ENCODE measurements around the gene CEP57L1.
"Not testable (repeated sequence)": the region's sequence is repeated elsewhere in the genome, so short reads cannot be mapped to it uniquely, and the experiment has no call there.

CEP57L1 gene

GRCh38 chr6:109075934-109076333 lies 19.4 kb upstream of the CEP57L1 start:
- DNase-seq: no peak

- DNase-seq: no peak
These were observed 18.9 kb upstream of the CEP57L1 start for GRCh38 chr6:109076377-109076776.

- peak; percentile 19 for DNase-seq
These were observed 15.3 kb upstream of the CEP57L1 start for GRCh38 chr6:109079981-109080380.

- DNase-seq: no peak
These were observed 14.3 kb upstream of the CEP57L1 start for GRCh38 chr6:109081026-109081425.

- no peak for DNase-seq
These were observed 13.7 kb upstream of the CEP57L1 start for GRCh38 chr6:109081516-109082187.

- DNase-seq: peak; percentile 49
These were observed 13.1 kb upstream of the CEP57L1 start for GRCh38 chr6:109082188-109082577.

GRCh38 chr6:109083657-109084056 lies 11.7 kb upstream of the CEP57L1 start:
- no peak for DNase-seq

GRCh38 chr6:109084146-109084545 lies 11.2 kb upstream of the CEP57L1 start:
- not testable (repeated sequence) for DNase-seq

- DNase-seq: no peak
These were observed 7.5 kb upstream of the CEP57L1 start for GRCh38 chr6:109087661-109088264.

- no peak for DNase-seq
These were observed 6.3 kb upstream of the CEP57L1 start for GRCh38 chr6:109088995-109089394.

- DNase-seq: no peak
These were observed 3.8 kb upstream of the CEP57L1 start for GRCh38 chr6:109091314-109092024.

GRCh38 chr6:109092074-109092473 lies 3.2 kb upstream of the CEP57L1 start:
- DNase-seq: no peak

- DNase-seq: no peak
These were observed 1.4 kb upstream of the CEP57L1 start for GRCh38 chr6:109093732-109094415.

- peak; percentile 19 for DNase-seq
These were observed 781 bp upstream of the CEP57L1 start, which contains the start of gene SESN1 for GRCh38 chr6:109094416-109095035. TSS of gene SESN1 (minus strand) at chr6:109094846. CDS start at chr6:109094073, 773 bp downstream.

GRCh38 chr6:109095835-109096084 lies 453 bp downstream of the CEP57L1 start:
- DNase-seq: no peak

GRCh38 chr6:109096208-109096607 lies 901 bp downstream of the CEP57L1 start:
- no peak for DNase-seq

GRCh38 chr6:109097661-109098060 lies 2.4 kb downstream of the CEP57L1 start:
- no peak for DNase-seq

GRCh38 chr6:109102762-109103161 lies 7.5 kb downstream of the CEP57L1 start:
- no peak for DNase-seq

- DNase-seq: no peak
These were observed 8.6 kb downstream of the CEP57L1 start for GRCh38 chr6:109103942-109104341.

- DNase-seq: no peak
These were observed 9.2 kb downstream of the CEP57L1 start for GRCh38 chr6:109104512-109104911.

GRCh38 chr6:109105681-109106080 lies 10.4 kb downstream of the CEP57L1 start:
- no peak for DNase-seq

GRCh38 chr6:109109663-109110062 lies 14.4 kb downstream of the CEP57L1 start:
- DNase-seq: not testable (repeated sequence)

GRCh38 chr6:109112663-109113062 lies 17.4 kb downstream of the CEP57L1 start:
- DNase-seq: not testable (repeated sequence)
